Glutamatergic neuron (in vitro differentiated cells): Measurements from ENCODE around the gene TEX10. TPM values are rescaled to one million over a fixed set of nuclear protein-coding genes. Genes with fewer than 3 reads are reported as not detected.

ENCODE experiments used
- DNase-seq: peaks from one replicate; pipeline ENCODE4 v3.0.0; 2022
- H3K27ac Mint-ChIP-seq: one replicate; pipeline ENCODE4 v1.8.0; 2020; ENCODE audit warnings: mild to moderate bottlenecking, mixed read lengths, inconsistent platforms; ENCODE audit not compliant: unreplicated experiment
- H3K27me3 Mint-ChIP-seq: one replicate; pipeline ENCODE4 v1.8.0; 2020; ENCODE audit warnings: mild to moderate bottlenecking, moderate library complexity, mixed read lengths, inconsistent platforms; ENCODE audit not compliant: unreplicated experiment
- H3K36me3 Mint-ChIP-seq: one replicate; pipeline ENCODE4 v1.8.0; 2020; ENCODE audit warnings: mild to moderate bottlenecking, mixed read lengths, inconsistent platforms; ENCODE audit not compliant: unreplicated experiment
- H3K4me1 Mint-ChIP-seq: one replicate; pipeline ENCODE4 v1.8.0; 2020; ENCODE audit warnings: mild to moderate bottlenecking, low read depth, mixed read lengths, inconsistent platforms; ENCODE audit not compliant: unreplicated experiment
- H3K4me3 Mint-ChIP-seq: one replicate; pipeline ENCODE4 v1.8.0; 2020; ENCODE audit warnings: mild to moderate bottlenecking, mixed read lengths, inconsistent platforms; ENCODE audit not compliant: unreplicated experiment
- H3K9me3 Mint-ChIP-seq: one replicate; pipeline ENCODE4 v1.8.0; 2020; ENCODE audit warnings: mild to moderate bottlenecking, moderate library complexity, mixed read lengths, inconsistent platforms; ENCODE audit not compliant: unreplicated experiment
- total RNA-seq: library from RNA; stranded (reverse); fragmentation: NEBNext Ultra II Directional; extraction: Animal tissue kit (Norgen Biotek cat#: 25700); gene quantifications from one replicate; pipeline ENCODE4 v1.2.1, GENCODE V29; 2021; ENCODE audit not compliant: unreplicated experiment
- TF ChIP-seq, protein P1 (sequence below): fragments of 200-600 bp; sonication (generic); IDR thresholded peaks from one replicate; pipeline ENCODE4 v1.5.0; 2021; ENCODE audit not compliant: partially characterized antibody, unreplicated experiment

Gene TEX10
- total RNA-seq, 1 donor from 2014 or later, result 18.4 TPM

DNA sequence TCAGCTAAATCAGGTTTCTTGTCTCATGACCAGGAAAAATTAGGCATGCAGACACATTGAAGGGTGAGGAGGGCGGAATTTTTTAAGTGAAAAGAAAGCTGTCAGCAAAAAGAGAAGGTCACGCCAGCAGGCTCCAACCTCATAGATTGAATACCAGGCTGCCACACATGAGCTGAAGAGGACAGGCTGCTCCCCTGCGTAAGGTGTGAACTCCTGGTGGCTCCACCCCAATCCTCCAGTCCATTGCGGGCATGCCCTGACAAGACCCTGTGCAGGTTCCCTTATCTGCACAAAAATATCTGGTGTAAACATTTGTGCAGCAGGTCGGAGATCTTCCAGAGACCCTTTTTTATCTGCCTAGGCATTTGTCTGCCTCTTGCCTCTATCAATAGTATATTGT lies 22.9 kb upstream of the TEX10 start:
- H3K4me1 Mint-ChIP-seq, result no peaks in the 10 kb centered on the region
- H3K27ac Mint-ChIP-seq, result no peak overlapping the region
- DNase-seq, result no peak
- TF ChIP-seq, protein P1, sequence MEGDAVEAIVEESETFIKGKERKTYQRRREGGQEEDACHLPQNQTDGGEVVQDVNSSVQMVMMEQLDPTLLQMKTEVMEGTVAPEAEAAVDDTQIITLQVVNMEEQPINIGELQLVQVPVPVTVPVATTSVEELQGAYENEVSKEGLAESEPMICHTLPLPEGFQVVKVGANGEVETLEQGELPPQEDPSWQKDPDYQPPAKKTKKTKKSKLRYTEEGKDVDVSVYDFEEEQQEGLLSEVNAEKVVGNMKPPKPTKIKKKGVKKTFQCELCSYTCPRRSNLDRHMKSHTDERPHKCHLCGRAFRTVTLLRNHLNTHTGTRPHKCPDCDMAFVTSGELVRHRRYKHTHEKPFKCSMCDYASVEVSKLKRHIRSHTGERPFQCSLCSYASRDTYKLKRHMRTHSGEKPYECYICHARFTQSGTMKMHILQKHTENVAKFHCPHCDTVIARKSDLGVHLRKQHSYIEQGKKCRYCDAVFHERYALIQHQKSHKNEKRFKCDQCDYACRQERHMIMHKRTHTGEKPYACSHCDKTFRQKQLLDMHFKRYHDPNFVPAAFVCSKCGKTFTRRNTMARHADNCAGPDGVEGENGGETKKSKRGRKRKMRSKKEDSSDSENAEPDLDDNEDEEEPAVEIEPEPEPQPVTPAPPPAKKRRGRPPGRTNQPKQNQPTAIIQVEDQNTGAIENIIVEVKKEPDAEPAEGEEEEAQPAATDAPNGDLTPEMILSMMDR, result no peak
- no peak overlapping the region for H3K4me3 Mint-ChIP-seq
- peaks cover 3% of the 10 kb centered on the region for H3K9me3 Mint-ChIP-seq
- peaks cover 7% of the 10 kb centered on the region for H3K36me3 Mint-ChIP-seq
- H3K27me3 Mint-ChIP-seq, result peaks cover 2% of the 10 kb centered on the region

DNA sequence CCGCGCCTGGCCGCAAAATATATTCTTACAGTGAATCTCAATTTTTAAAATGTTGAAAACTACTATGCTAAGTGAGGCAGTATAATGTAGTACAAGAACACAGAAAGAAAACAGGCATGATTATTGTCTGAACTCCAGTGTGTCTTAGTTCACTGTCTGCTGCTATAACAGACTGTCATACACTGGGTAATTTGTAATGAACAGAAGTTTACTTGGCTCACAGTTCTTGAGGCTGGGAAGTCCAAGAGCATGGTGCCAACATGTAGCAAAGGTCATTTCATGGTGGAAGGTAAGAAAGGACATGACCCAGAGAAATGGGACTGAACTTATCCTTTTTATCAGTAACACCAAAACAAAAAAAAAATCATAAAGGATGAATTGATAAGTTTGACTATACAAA lies 19.9 kb upstream of the TEX10 start:
- Mint-ChIP-seq H3K9me3 (peaks cover 3% of the 10 kb centered on the region), H3K4me1 (no peaks in the 10 kb centered on the region), H3K27ac (no peak overlapping the region), H3K4me3 (no peak overlapping the region), H3K36me3 (peaks cover 19% of the 10 kb centered on the region), H3K27me3 (no peaks in the 10 kb centered on the region)
- TF ChIP-seq, protein P1, result no peak
- no peak for DNase-seq

DNA sequence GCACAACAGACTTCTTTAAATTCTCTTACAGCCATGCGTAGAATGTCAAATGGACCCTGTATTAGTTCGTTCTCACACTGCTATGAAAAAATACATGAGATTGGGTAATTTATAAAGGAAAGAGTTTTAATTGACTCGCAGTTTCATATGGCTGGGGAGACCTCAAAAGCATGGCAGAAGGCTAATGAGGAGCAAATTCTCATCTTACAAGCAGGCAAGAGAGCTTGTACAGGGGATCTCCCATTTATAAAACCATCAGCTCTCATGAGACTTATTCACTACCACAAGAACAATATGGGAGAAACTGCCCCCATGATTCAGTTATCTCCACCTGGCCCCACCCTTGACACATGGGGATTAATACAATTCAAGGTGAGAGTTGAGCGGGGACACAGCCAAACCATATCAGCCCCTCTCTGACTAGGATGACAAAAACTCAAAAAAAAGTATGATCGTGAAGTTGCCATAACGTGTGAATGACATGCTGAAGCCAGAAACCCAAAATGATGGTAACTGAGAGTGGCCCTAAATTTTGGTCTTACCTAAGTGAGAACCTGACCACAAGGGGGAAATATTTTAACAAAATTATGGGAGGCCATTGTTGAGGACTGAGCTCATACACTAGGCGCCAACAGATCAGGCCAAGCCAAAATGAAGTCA lies 17.5 kb upstream of the TEX10 start:
- peaks cover 2% of the 10 kb centered on the region for H3K9me3 Mint-ChIP-seq
- no peaks in the 10 kb centered on the region for H3K27me3 Mint-ChIP-seq
- H3K4me3 Mint-ChIP-seq, result no peak overlapping the region
- TF ChIP-seq, protein P1, result no peak
- no peak for DNase-seq
- H3K36me3 Mint-ChIP-seq, result peaks cover 39% of the 10 kb centered on the region
- H3K4me1 Mint-ChIP-seq, result no peaks in the 10 kb centered on the region
- H3K27ac Mint-ChIP-seq, result no peak overlapping the region

DNA sequence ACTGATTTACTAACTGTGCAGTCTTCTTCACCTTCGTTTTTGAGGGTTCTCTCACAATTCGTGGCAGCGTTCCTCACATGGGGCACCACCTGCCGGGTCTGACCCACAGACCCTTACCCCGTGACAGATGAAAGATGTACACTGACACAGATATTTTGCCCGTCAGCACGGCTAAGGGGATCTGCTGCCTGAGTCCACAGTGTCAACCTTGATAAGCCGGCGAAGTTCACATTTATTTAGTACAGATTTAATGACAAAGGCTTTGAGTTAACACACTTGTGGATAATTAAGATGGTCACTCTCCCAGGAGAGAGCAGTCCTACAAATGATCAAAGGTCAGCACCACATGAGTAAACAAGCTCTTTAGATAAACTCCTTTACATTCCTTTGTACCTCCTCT lies 15.9 kb upstream of the TEX10 start:
- TF ChIP-seq, protein P1, result no peak
- Mint-ChIP-seq H3K27ac (no peak overlapping the region), H3K4me3 (no peak overlapping the region), H3K27me3 (no peaks in the 10 kb centered on the region), H3K4me1 (no peaks in the 10 kb centered on the region), H3K9me3 (peaks cover 2% of the 10 kb centered on the region), H3K36me3 (peaks cover 55% of the 10 kb centered on the region)
- no peak for DNase-seq

DNA sequence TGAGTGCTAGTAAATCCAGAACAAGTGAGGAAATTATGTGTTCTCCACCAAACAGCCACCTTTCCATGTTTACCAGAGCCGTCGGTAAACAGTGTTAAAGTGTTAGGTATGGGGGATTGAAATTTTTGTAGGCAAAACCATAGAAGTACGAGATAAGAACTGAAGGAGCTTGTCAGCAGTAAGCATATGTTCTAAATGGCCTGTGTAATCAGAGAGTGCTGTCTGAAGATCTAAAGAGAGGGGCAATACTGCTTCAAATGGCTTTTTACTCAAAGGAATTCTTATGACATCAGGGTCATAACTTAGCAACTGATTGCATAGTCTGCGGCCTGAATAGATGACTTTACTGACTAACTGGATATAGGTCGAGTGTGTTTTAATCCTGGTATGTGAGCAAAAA lies 13.4 kb upstream of the TEX10 start:
- Mint-ChIP-seq H3K9me3 (peaks cover 2% of the 10 kb centered on the region), H3K36me3 (peaks cover 56% of the 10 kb centered on the region), H3K27ac (no peak overlapping the region), H3K27me3 (no peaks in the 10 kb centered on the region), H3K4me1 (no peaks in the 10 kb centered on the region), H3K4me3 (no peak overlapping the region)
- TF ChIP-seq, protein P1, result no peak
- no peak for DNase-seq
